Ishikawa (cell line): ENCODE data around the gene TROAP.

Source experiments
- CREB1 ChIP-seq: IDR thresholded peaks from 2 replicates; pipeline ENCODE4 v1.6.1; 2012; ENCODE audit warnings: low read depth
- RAD21 ChIP-seq: IDR thresholded peaks from 2 replicates; pipeline ENCODE4 v1.6.1; 2012; ENCODE audit warnings: low read depth

- TF ChIP-seq RAD21 (no peak), CREB1 (no peak)
Measured at GRCh38 chr12:49332441-49332861, 9.4 kb downstream of the TROAP start.
